WERI-Rb-1 (cell line): ENCODE measurements around the gene ARAP3.

ENCODE experiments used
- DNase-seq: peaks from one replicate; pipeline ENCODE4 v3.0.0-alpha.2; 2020
- H3K27ac ChIP-seq: fragments of 250-450 bp; sonication (Bioruptor Pico); 2 replicates; pipeline ENCODE4 v1.5.1; 2020; ENCODE audit warnings: mild to moderate bottlenecking, moderate library complexity
- H3K27me3 ChIP-seq: fragments of 250-450 bp; sonication (Bioruptor Pico); 2 replicates; pipeline ENCODE4 v1.5.1; 2021; ENCODE audit warnings: mild to moderate bottlenecking, low read depth, moderate library complexity; ENCODE audit not compliant: insufficient read depth, severe bottlenecking
- H3K36me3 ChIP-seq: fragments of 250-450 bp; sonication (Bioruptor Pico); 2 replicates; pipeline ENCODE4 v1.5.1; 2020; ENCODE audit warnings: mild to moderate bottlenecking, moderate library complexity
- H3K4me3 ChIP-seq: 2 replicates; pipeline ENCODE4 v1.5.1; 2011; ENCODE audit warnings: low read depth, mild to moderate bottlenecking, control low read depth, low read length
- H3K9me3 ChIP-seq: fragments of 250-450 bp; sonication (Bioruptor Pico); 2 replicates; pipeline ENCODE4 v1.5.1; 2021; ENCODE audit warnings: mild to moderate bottlenecking, moderate library complexity; ENCODE audit not compliant: severe bottlenecking
- CTCF ChIP-seq: IDR thresholded peaks from 2 replicates; pipeline ENCODE4 v1.5.1; 2011; ENCODE audit warnings: low read depth, mild to moderate bottlenecking, control low read depth, inconsistent platforms, low read length

Gene ARAP3

DNA sequence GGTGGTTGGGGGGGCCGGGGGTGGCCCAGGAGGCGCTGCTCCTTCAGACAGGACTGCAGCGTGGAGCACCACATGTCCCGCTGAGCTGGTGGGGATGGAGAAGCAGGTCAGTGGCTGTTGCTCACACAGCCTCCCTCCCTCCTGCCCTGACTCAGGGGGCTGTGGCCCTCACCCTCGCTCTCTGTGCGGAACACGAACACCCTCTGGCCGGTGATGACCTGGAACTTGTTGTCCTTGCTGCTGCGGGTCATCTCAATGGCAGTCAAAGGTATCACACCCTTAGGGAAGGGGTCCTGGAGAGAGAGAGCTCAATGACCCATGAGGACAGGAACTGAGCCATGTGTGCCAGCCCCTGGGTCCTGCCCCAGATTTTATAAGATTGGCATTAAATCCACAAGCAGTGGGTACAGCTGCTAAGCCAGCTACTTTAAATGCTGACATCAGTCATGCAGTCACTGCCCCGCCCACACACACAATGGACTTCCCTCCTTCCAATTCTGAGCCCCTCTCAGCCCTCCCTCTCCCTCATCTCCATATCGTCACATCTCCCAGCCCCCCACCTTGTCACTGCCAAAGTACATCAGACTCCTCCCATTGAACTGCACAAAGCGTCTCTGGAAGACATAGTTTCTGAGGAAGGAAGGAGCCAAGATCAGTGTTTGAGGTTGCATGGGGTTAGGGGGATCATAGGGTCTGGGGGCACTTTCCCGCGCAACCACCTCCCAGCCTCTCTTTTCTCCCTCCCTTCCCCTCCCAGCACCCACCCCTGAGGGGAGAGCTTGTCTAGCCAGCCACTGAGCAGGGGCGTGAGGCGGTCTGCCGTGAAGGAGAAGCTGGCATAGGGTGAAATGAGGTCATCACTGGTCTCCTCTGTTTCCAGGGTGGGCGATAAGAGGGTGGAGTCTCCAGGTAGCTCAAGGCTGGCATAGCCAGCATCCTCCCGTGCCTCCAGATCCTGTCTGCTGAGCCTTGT lies 8.9 kb downstream of the ARAP3 start:
- Histone ChIP-seq H3K9me3 (no peaks in the 10 kb centered on the region), H3K27ac (no peak overlapping the region), H3K4me3 (no peak overlapping the region), H3K27me3 (no peaks in the 10 kb centered on the region), H3K36me3 (no peaks in the 10 kb centered on the region)
- TF ChIP-seq CTCF, result no peak
- no peak for DNase-seq

DNA sequence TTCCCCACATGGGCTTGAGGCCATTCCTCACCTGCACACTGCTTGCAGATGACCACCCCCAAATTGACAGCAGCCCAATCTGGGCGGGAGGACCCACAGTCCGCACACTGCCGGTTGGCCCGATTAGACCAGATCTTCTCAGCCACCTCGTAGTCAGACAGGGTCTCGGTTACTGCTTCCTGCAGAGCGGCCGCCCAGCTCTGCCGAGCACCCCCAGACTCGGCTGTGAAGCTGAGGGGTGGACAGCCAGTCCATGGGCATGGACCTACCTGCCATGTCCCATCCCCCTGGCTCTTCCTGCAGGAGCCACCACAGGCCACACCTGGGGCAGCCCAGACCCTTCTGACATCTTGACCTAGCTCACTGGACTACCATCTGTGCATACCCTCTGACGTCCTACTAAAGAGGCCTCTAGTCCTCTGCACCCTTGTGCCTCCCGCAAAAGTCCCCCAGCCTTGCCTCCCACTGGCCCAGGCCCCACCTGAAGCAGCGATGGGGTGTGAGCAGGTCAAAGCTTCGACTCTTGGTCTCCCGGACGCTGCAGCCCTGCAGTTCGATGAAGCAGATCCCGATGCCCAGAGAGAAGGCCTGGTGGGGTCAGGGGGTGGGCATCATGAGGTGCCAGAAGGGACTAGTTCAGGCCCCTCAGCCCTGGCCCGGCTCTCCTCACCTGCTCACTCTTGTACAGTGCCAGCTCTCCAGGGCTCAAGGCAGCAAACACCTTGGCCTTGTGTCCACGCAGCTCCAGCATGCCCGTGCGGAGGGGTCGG lies 9.8 kb downstream of the ARAP3 start:
- Histone ChIP-seq H3K4me3 (no peak overlapping the region), H3K9me3 (no peaks in the 10 kb centered on the region), H3K27me3 (no peaks in the 10 kb centered on the region), H3K27ac (no peak overlapping the region), H3K36me3 (no peaks in the 10 kb centered on the region)
- TF ChIP-seq CTCF, result no peak
- no peak for DNase-seq

DNA sequence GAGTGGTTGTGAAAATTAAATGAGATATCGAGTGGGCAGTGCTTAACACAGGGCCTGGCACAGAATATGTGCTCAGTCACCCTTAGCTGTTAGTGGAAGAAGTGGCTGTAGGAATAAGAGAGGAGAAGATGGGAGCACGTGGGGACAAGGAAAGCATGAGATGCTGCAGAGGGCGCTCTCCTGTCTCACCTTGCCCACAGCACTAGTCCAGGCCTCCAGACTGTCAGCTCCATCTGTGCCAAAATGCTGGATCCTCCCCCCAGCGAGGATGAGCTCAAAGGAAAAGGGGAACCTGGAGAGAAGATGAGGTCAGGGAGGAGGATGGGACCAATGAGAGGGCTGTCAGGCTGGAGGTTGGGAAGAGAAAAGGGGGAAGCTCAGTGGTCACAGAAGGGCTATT lies 12.5 kb downstream of the ARAP3 start:
- H3K36me3 ChIP-seq, result no peaks in the 10 kb centered on the region
- TF ChIP-seq CTCF, result peak; percentile 49
- no peak overlapping the region for H3K27ac ChIP-seq
- H3K4me3 ChIP-seq, result no peak overlapping the region
- H3K27me3 ChIP-seq, result no peaks in the 10 kb centered on the region
- H3K9me3 ChIP-seq, result no peaks in the 10 kb centered on the region
- no peak for DNase-seq

GRCh38 chr5:141668601-141669265 lies 13.3 kb downstream of the ARAP3 start:
- Histone ChIP-seq H3K36me3 (no peaks in the 10 kb centered on the region), H3K9me3 (no peaks in the 10 kb centered on the region), H3K27me3 (no peaks in the 10 kb centered on the region), H3K27ac (no peak overlapping the region), H3K4me3 (no peak overlapping the region)
- TF ChIP-seq CTCF, result no peak
- DNase-seq, result no peak

- Histone ChIP-seq H3K36me3 (no peaks in the 10 kb centered on the region), H3K9me3 (no peaks in the 10 kb centered on the region), H3K27me3 (no peaks in the 10 kb centered on the region), H3K4me3 (no peak overlapping the region), H3K27ac (no peak overlapping the region)
- DNase-seq, result no peak
- TF ChIP-seq CTCF, result no peak
These were observed 15.8 kb downstream of the ARAP3 start for GRCh38 chr5:141665995-141666940.
